CD4-positive, alpha-beta T cell (primary cell): ENCODE results near the gene COA4. TPM values are rescaled to one million over a fixed set of nuclear protein-coding genes. Genes with fewer than 3 reads are reported as not detected.

ENCODE experiments used
- ATAC-seq: fragments of 200-7000 bp; cut with Tn5 transposase; one replicate; pipeline ENCODE4 v1.10.0; 2022; ENCODE audit warnings: mild to moderate bottlenecking; ENCODE audit not compliant: poor library complexity
- CTCF ChIA-PET: fragments of 350-600 bp; sonication (Branson Sonifier 250); formaldehyde crosslinking; loops from one replicate; lab custom pipeline; 2021; ENCODE audit warnings: antibody characterized with exemption, inconsistent platforms; lab: Charles Lee
- POLR2A ChIA-PET: fragments of 350-600 bp; sonication (Branson Sonifier 250); formaldehyde crosslinking; loops from one replicate; lab custom pipeline; 2021; ENCODE audit warnings: antibody characterized with exemption, inconsistent platforms; lab: Charles Lee
- DNase-seq, 14 experiments: peaks; one replicate each; pipeline ENCODE4 v3.0.0-alpha.2; 2013 to 2020; ENCODE audit warnings: mixed read lengths in 2 of 14
- H3K27ac ChIP-seq, 2 donors: one replicate each; pipeline versions ENCODE4 v1.5.1 to v1.7.0; 2013; ENCODE audit warnings: low read length in 2 of 2, low read depth in 1 of 2, mild to moderate bottlenecking in 1 of 2
- H3K27me3 ChIP-seq, 2 experiments: 1 replicate in 1 of 2; 2 replicates in 1 of 2; pipeline versions ENCODE4 v1.6.1 to v1.7.0; 2013; ENCODE audit warnings: low read length in 2 of 2, control low read depth in 1 of 2, mild to moderate bottlenecking in 1 of 2, moderate library complexity in 1 of 2; ENCODE audit not compliant: insufficient read depth in 2 of 2, control insufficient read depth in 1 of 2
- H3K36me3 ChIP-seq: one replicate; pipeline ENCODE4 v1.6.1; 2013; ENCODE audit warnings: low read length, control low read depth; ENCODE audit not compliant: insufficient read depth
- H3K4me1 ChIP-seq: one replicate; pipeline ENCODE4 v1.6.1; 2013; ENCODE audit warnings: low read length, control low read depth; ENCODE audit not compliant: insufficient read depth
- H3K4me3 ChIP-seq: one replicate; pipeline ENCODE4 v1.5.1; 2013; ENCODE audit warnings: mild to moderate bottlenecking, low read length, moderate library complexity
- H3K9me3 ChIP-seq, 2 experiments: 1 replicate in 1 of 2; 2 replicates in 1 of 2; pipeline versions ENCODE4 v1.6.1 to v1.7.0; 2013; ENCODE audit warnings: low read length in 2 of 2, mild to moderate bottlenecking in 2 of 2, control low read depth in 1 of 2, moderate library complexity in 1 of 2; ENCODE audit not compliant: control insufficient read depth in 1 of 2, insufficient read depth in 1 of 2
- H3K27ac Mint-ChIP-seq: one replicate; pipeline ENCODE4 v1.8.0; 2020; ENCODE audit warnings: mixed read lengths
- H3K27me3 Mint-ChIP-seq: one replicate; pipeline ENCODE4 v1.8.0; 2021; ENCODE audit warnings: mixed read lengths
- H3K36me3 Mint-ChIP-seq: one replicate; pipeline ENCODE4 v1.8.0; 2021; ENCODE audit warnings: low read depth, mixed read lengths
- H3K4me1 Mint-ChIP-seq: one replicate; pipeline ENCODE4 v1.8.0; 2021; ENCODE audit warnings: low read depth, mixed read lengths
- H3K4me3 Mint-ChIP-seq: one replicate; pipeline ENCODE4 v1.8.0; 2020; ENCODE audit warnings: mild to moderate bottlenecking, mixed read lengths
- H3K9me3 Mint-ChIP-seq: one replicate; pipeline ENCODE4 v1.8.0; 2020; ENCODE audit warnings: mixed read lengths
- intact Hi-C, 2 experiments: fragments of 100-400 bp; cut with DNase I in 1 of 2; cut with micrococcal nuclease in 1 of 2; formaldehyde crosslinking; loops; one replicate each; pipeline versions ENCODE4 v1.15.1 to v1.9.0; 2023 to 2025; cut with DNase I, micrococcal nuclease
- total RNA-seq, 174 experiments: library from RNA in 2 of 174; stranded (reverse) in 2 of 174; gene quantifications; one replicate each; pipeline ENCODE4 v1.2.3 and lab custom pipeline; 2021 to 2026
- TF ChIP-seq, protein P1 (sequence below): fragments of 200-600 bp; IDR thresholded peaks from one replicate; pipeline ENCODE4 v1.8.0; 2022; ENCODE audit warnings: antibody characterized with exemption, mild to moderate bottlenecking

Gene COA4
- total RNA-seq, 2 experiments from 2014 or later: 20.7 to 23.9 TPM

DNA sequence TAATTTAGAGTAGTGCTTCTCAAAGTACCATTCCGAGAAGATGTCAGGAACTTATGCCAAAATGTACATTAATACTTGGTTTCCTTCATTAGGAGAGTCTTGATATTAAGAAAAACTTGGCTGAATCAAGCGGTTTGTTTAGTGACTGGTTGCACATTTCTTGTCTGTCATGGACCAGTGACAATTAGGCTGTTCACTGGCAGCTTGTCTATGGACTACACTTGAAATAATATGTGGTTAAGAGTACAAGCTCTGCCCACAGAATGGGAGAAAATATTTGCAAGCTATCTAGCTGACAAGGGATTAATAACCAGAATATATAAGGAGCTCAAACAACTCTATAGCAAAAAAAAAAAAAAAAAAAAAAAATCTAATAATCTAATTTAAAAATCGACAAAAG, 24.6 kb downstream of the COA4 start:
- Mint-ChIP-seq H3K27me3 (no peaks in the 10 kb centered on the region), H3K4me1 (no peaks in the 10 kb centered on the region), H3K36me3 (peaks cover 75% of the 10 kb centered on the region), H3K27ac (no peak overlapping the region), H3K4me3 (no peak overlapping the region), H3K9me3 (no peaks in the 10 kb centered on the region)
- Histone ChIP-seq H3K4me1 (no peaks in the 10 kb centered on the region), H3K27me3 (no peaks in the 10 kb centered on the region), H3K4me3 (no peak overlapping the region), H3K36me3 (peaks cover 19% of the 10 kb centered on the region), H3K27ac (no peak overlapping the region), H3K9me3 (no peaks in the 10 kb centered on the region)
- ChIA-PET CTCF (no interaction called here), POLR2A (no interaction called here)
- DNase-seq (no peak), ATAC-seq (no peak)
- intact Hi-C loops: no loop called here
- TF ChIP-seq, protein P1, sequence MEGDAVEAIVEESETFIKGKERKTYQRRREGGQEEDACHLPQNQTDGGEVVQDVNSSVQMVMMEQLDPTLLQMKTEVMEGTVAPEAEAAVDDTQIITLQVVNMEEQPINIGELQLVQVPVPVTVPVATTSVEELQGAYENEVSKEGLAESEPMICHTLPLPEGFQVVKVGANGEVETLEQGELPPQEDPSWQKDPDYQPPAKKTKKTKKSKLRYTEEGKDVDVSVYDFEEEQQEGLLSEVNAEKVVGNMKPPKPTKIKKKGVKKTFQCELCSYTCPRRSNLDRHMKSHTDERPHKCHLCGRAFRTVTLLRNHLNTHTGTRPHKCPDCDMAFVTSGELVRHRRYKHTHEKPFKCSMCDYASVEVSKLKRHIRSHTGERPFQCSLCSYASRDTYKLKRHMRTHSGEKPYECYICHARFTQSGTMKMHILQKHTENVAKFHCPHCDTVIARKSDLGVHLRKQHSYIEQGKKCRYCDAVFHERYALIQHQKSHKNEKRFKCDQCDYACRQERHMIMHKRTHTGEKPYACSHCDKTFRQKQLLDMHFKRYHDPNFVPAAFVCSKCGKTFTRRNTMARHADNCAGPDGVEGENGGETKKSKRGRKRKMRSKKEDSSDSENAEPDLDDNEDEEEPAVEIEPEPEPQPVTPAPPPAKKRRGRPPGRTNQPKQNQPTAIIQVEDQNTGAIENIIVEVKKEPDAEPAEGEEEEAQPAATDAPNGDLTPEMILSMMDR: no peak

DNA sequence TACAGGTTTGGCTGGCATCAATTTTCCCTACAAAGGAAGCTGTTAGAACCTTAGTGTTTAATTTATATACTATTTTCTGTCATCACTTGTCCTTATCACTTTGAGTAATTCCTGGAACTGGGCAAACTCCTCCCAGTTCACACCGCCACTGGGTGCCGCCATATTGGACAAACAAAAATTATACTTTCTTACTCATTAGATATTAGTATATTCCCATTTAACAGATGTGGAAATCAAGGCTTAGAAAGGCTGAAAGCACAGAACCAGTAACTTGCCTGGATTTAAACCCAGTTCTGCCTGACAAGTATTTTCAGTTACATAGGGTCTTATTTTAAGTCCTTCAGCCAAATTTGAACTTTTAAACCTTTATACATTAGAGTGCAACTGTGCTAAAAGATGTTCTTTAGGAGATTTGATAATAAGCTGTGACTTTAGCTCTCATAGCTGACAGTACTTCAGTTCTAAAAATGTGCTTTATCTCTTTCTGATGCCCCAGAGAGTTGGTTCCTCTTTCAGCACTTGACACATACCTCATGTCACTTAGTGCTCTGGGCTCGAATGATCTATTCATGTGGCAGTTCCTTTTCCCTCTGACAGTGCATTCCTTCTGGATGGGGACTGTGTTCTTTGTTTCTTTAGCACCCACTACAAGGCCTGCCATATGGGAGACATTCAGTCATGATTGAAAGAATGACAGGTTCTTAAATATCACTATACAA, 25.4 kb downstream of the COA4 start:
- ChIA-PET POLR2A (no interaction called here), CTCF (no interaction called here)
- Mint-ChIP-seq H3K27ac (no peak overlapping the region), H3K27me3 (no peaks in the 10 kb centered on the region), H3K4me1 (no peaks in the 10 kb centered on the region), H3K4me3 (no peak overlapping the region), H3K9me3 (no peaks in the 10 kb centered on the region), H3K36me3 (peaks cover 83% of the 10 kb centered on the region)
- Histone ChIP-seq H3K4me3 (no peak overlapping the region), H3K4me1 (no peaks in the 10 kb centered on the region), H3K27ac (no peak overlapping the region), H3K36me3 (peaks cover 17% of the 10 kb centered on the region), H3K27me3 (no peaks in the 10 kb centered on the region), H3K9me3 (no peaks in the 10 kb centered on the region)
- TF ChIP-seq, protein P1: no peak
- no peak for DNase-seq
- ATAC-seq: no peak
- intact Hi-C loops: no loop called here

DNA sequence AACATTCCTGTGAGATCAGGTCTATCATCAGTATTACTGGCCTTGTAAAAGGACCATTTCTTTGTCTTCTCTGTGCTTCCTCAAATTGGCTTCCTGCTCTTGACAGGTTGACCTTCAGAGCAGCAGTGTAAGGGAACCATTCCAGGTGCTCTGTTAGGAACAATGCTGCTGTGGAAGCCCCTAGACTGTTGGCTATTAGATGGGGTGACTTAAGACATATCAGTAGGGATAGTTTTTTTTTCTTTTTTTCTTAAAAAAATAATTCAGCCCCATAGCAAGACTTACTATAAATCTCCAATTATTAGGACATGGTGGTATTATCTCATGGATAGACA, 37.6 kb downstream of the COA4 start:
- TF ChIP-seq, protein P1: no peak
- Histone ChIP-seq H3K27ac (no peak overlapping the region), H3K36me3 (peaks cover 22% of the 10 kb centered on the region), H3K4me3 (no peak overlapping the region), H3K27me3 (no peaks in the 10 kb centered on the region), H3K9me3 (no peaks in the 10 kb centered on the region), H3K4me1 (no peaks in the 10 kb centered on the region)
- DNase-seq (no peak), ATAC-seq (no peak)
- CTCF ChIA-PET: no interaction called here
- Mint-ChIP-seq H3K4me1 (no peaks in the 10 kb centered on the region), H3K27me3 (no peaks in the 10 kb centered on the region), H3K27ac (no peak overlapping the region), H3K9me3 (no peaks in the 10 kb centered on the region), H3K36me3 (peaks cover 53% of the 10 kb centered on the region), H3K4me3 (no peak overlapping the region)
- intact Hi-C loops: no loop called here
- POLR2A ChIA-PET: no interaction called here
